PC-9 (cell line): ENCODE results near the gene ASAH2.

ENCODE experiments used
- EZH2 ChIP-seq: fragments of 200-600 bp; sonication (generic); IDR thresholded peaks from 2 replicates; pipeline ENCODE4 v1.8.0; 2017; ENCODE audit warnings: antibody characterized with exemption, low read depth
- TF ChIP-seq, protein P1 (sequence below): fragments of 200-600 bp; sonication (generic); conservative IDR thresholded peaks from 2 replicates; pipeline ENCODE4 v1.6.1; 2017; ENCODE audit warnings: mixed run types, antibody characterized with exemption, mild to moderate bottlenecking, moderate library complexity

DNA sequence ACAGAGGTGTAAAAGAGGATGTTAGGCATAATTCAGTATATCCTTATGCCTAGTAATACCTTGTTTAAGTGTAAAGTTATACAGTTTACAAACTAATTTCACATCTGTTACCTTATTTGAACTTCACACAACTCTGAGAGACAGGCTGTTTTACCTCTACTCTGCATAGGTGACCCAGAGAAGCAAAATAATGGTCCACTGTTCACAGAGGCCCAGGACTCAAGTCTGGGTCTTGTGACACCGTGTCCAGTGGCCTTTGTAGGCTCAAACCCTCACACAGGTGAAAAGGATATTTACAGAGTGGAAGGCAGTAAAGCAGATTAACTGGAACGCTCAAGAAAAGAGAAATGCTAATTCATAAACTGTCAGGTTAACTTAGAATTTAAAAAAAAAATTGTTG lies 32.1 kb downstream of the ASAH2 start:
- no peak for TF ChIP-seq EZH2
- TF ChIP-seq, protein P1, sequence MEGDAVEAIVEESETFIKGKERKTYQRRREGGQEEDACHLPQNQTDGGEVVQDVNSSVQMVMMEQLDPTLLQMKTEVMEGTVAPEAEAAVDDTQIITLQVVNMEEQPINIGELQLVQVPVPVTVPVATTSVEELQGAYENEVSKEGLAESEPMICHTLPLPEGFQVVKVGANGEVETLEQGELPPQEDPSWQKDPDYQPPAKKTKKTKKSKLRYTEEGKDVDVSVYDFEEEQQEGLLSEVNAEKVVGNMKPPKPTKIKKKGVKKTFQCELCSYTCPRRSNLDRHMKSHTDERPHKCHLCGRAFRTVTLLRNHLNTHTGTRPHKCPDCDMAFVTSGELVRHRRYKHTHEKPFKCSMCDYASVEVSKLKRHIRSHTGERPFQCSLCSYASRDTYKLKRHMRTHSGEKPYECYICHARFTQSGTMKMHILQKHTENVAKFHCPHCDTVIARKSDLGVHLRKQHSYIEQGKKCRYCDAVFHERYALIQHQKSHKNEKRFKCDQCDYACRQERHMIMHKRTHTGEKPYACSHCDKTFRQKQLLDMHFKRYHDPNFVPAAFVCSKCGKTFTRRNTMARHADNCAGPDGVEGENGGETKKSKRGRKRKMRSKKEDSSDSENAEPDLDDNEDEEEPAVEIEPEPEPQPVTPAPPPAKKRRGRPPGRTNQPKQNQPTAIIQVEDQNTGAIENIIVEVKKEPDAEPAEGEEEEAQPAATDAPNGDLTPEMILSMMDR, result no peak
